Germinal center (tissue), 1 donor: ENCODE data around the gene NFATC2.
"Not testable (repeated sequence)": the region's sequence is repeated elsewhere in the genome, so short reads cannot be mapped to it uniquely, and the experiment has no call there.

ENCODE experiments used
- DNase-seq: peaks from one replicate; pipeline ENCODE4 v3.0.0; 2012; ENCODE audit warnings: mixed read lengths, low spot score

NFATC2 gene

GRCh38 chr20:51568533-51568932, 26.0 kb upstream of the NFATC2 start:
- DNase-seq: not testable (repeated sequence)

GRCh38 chr20:51567622-51568021, 25.1 kb upstream of the NFATC2 start:
- DNase-seq: no peak

- DNase-seq: no peak
Measured at GRCh38 chr20:51566594-51566993, 24.1 kb upstream of the NFATC2 start.

GRCh38 chr20:51565298-51566144, 23.0 kb upstream of the NFATC2 start:
- DNase-seq: no peak

- no peak for DNase-seq
Measured at GRCh38 chr20:51563486-51564332, 21.2 kb upstream of the NFATC2 start.

GRCh38 chr20:51563174-51563485, 20.6 kb upstream of the NFATC2 start:
- no peak for DNase-seq

- no peak for DNase-seq
Measured at GRCh38 chr20:51562332-51563173, 20.0 kb upstream of the NFATC2 start.

- DNase-seq: no peak
Measured at GRCh38 chr20:51562027-51562331, 19.5 kb upstream of the NFATC2 start.

- DNase-seq: no peak
Measured at GRCh38 chr20:51560550-51561307, 18.2 kb upstream of the NFATC2 start.

GRCh38 chr20:51560042-51560441, 17.5 kb upstream of the NFATC2 start:
- DNase-seq: no peak

GRCh38 chr20:51554538-51555165, 12.1 kb upstream of the NFATC2 start:
- DNase-seq: no peak

GRCh38 chr20:51553897-51554486, 11.5 kb upstream of the NFATC2 start:
- no peak for DNase-seq

GRCh38 chr20:51551186-51551585, 8.7 kb upstream of the NFATC2 start:
- no peak for DNase-seq

- no peak for DNase-seq
Measured at GRCh38 chr20:51549474-51549873, 7.0 kb upstream of the NFATC2 start.

- no peak for DNase-seq
Measured at GRCh38 chr20:51547951-51548350, 5.4 kb upstream of the NFATC2 start.

- no peak for DNase-seq
Measured at GRCh38 chr20:51545515-51545914, 3.0 kb upstream of the NFATC2 start.

- DNase-seq: no peak
Measured at GRCh38 chr20:51543422-51543788, 886 bp upstream of the NFATC2 start.

GRCh38 chr20:51542033-51542570, 417 bp downstream of the NFATC2 start:
- DNase-seq: peak; percentile 83

GRCh38 chr20:51541189-51542032, 1.1 kb downstream of the NFATC2 start:
- DNase-seq: peak; percentile 45

GRCh38 chr20:51540580-51540979, 1.9 kb downstream of the NFATC2 start:
- DNase-seq: no peak
